Thyroid gland (tissue), 4 donors: ENCODE results near the gene XYLT2.

Source experiments
- POLR2A ChIP-seq, 2 donors: fragments of 450-650 bp; IDR thresholded peaks; one replicate each; pipeline ENCODE4 v1.6.1; 2017; ENCODE audit warnings: antibody characterized with exemption in 2 of 2, mild to moderate bottlenecking in 2 of 2, moderate library complexity in 1 of 2
- TF ChIP-seq, protein P1 (sequence below), 6 experiments: fragments of 200-600 bp in 3 of 6; fragments of 450-650 bp in 3 of 6; sonication (generic) in 3 of 6; IDR thresholded peaks; one replicate each; pipeline ENCODE4 v1.5.1; 2016 to 2019; ENCODE audit warnings: antibody characterized with exemption in 6 of 6, mild to moderate bottlenecking in 2 of 6, inconsistent platforms in 1 of 6, moderate library complexity in 1 of 6

DNA sequence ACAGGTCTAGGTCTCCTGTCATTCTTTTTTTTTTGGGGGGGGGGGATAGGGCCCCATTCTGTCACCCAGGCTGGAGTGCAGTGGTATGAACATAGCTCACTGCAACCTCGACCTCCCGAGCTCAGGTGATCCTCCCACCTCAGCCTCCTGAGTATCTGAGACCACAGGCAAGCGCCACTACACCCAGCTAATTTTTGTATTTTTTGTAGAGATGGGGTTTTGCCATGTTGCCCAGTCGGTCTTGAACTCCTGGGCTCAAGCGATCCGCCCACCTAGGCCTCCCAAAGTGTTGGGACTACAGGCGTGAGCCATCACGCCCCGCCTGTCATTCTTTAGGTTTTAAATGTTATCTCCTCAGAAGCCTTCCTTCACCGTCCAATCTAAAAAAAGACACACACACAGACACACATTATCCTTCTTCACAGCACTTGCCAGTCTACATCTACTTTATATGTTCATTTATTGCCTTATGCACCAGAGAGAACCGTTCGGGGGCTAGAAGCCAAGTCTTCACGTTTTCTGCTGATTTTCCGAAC is 26.4 kb downstream of the XYLT2 start:
- no peak for TF ChIP-seq POLR2A (IDR thresholded peaks at IDR 0.05)
- TF ChIP-seq, protein P1, sequence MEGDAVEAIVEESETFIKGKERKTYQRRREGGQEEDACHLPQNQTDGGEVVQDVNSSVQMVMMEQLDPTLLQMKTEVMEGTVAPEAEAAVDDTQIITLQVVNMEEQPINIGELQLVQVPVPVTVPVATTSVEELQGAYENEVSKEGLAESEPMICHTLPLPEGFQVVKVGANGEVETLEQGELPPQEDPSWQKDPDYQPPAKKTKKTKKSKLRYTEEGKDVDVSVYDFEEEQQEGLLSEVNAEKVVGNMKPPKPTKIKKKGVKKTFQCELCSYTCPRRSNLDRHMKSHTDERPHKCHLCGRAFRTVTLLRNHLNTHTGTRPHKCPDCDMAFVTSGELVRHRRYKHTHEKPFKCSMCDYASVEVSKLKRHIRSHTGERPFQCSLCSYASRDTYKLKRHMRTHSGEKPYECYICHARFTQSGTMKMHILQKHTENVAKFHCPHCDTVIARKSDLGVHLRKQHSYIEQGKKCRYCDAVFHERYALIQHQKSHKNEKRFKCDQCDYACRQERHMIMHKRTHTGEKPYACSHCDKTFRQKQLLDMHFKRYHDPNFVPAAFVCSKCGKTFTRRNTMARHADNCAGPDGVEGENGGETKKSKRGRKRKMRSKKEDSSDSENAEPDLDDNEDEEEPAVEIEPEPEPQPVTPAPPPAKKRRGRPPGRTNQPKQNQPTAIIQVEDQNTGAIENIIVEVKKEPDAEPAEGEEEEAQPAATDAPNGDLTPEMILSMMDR (IDR thresholded peaks at IDR 0.05) = no peak
